ENCODE results near the gene CD48.
A peak's percentile ranks its signal among the peaks of the same experiment; 100 is the strongest.
"Not testable (repeated sequence)": the region's sequence is repeated elsewhere in the genome, so short reads cannot be mapped to it uniquely, and the experiment has no call there.

The CD48 gene

DNA sequence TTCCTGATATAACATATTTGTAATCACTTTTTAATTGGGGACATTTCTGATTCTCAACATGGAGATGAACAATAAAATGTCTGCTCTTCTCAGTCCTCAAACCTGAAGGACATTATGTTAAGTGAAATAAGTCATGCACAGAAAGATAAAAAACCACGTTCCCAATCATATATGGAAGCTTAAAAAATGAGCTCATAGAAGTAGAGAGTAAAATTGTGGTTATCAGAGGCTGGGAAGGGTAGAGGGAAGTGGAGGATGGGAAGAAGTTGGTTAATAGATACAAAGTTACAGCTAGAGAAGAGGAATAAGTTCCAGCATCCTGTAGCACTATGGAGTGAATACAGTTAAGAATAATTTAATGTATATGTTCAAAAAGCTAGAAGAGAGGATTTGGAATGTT lies 1.5 kb upstream of the CD48 start:
- no peak for DNase-seq (ENCODE audit: low spot score)

DNA sequence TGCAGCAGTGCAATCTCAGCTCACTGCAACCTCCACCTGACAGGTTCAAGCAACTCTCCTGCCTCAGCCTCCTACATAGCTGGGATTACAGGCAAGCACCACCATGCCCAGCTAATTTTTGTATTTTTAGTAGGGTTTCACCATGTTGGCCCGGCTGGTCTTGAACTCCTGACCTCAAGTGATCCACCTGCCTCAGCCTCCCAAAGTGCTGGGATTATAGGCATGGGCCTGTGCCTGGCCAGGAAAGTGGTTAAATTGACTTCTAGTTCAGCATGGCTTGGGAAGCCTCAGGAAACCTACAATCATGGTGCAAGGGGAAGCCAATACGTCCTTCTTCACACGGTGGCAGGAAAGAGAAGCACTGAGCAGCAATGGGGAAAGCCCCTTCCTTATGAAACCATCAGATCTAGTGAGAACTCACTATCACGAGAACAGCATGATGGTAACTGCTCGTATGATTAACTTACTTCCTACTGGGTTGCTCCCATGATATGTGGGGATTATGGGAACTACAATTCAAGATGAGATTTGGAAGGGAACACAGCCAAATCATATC lies 981 bp upstream of the CD48 start:
- DNase-seq (ENCODE audit: low spot score), result not testable (repeated sequence)

DNA sequence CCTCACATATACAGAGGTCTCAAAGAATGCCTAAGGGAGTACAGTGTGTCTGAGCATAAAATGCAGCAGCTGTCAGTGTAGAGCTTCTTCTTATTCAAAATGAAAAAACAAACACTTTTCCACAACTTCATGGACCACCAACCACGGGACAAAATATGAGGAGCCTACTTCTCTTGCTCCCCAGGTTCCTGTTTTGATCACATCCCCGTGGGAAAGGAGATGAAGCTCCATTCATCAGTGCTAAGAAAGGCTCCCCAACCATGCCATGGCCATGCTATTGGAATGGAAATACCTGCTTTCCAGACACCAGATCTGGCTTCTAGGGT lies 383 bp downstream of the CD48 start:
- no peak for DNase-seq (ENCODE audit: low spot score)

DNA sequence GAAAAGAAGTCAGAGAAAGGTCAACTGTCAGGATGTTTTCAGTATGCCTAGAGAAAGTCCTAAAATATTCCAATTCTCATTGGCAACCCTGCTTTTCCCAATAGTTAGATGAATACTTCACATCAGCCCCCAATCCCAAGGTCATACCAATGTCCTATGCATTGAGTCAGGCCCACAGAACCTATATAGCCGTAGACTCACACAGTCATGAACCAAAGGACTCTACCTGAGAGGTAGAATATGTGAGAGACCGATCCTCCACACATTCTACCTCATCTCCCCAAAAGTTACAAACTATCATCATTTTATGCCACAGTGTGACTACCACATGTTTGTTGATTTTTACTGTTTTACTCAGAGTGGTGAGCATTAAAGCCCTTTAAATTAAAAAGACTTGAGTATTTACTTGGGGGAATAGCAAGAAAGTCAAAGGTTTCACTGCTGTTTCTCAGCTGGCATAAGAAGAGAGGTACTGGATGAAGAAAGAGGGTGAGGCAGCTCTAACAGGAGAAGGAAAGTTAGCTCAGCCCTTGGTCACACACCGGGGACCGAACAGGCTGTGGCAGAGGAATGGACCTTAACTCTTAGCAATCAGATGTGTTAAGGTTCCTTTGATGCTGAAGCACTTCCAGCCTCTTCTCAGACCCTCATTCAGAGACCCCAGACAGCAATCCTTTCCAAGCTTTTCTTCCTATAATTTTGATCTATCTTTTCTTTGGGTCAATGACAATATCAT lies 937 bp downstream of the CD48 start:
- DNase-seq (ENCODE audit: low spot score), result no peak

DNA sequence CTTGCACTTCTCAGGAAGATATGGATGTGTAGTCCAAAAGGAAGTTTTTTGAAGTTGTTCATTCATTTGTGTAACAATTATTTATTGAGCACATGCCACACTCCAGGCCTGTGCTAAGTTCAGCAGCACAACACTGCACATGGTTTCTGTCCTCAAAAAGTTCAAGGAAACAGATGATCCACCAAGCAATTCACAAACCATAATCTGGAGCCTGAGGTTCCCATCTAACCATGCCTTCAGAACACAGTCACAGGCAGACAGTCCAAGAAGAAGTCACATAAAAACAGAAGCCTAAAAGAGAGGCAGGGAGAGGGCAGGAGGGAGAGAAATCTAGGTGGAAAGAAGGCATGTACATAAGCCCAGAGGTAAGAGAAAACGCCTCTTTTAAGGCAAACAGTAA lies 1.9 kb downstream of the CD48 start:
- DNase-seq (ENCODE audit: low spot score), result no peak

DNA sequence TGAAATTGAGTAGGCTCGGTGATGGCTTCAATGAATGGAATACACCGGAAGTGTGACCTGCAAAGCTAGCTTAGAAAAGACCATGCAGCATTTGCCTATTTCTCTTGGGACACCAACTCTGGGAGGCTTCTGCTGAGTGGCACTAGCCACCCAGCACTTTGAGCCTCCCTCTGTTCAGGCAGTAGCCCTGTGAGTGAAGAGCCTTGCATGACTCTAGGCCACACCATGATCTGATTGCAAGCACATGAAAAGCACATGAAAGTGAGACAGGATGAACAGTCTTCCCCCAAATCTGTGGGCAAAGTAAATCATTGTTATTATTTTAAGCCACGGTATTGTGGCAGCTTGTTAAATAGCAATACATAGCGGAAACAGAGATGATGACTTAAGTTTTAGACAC lies 2.8 kb downstream of the CD48 start:
- DNase-seq (ENCODE audit: low spot score), result no peak

DNA sequence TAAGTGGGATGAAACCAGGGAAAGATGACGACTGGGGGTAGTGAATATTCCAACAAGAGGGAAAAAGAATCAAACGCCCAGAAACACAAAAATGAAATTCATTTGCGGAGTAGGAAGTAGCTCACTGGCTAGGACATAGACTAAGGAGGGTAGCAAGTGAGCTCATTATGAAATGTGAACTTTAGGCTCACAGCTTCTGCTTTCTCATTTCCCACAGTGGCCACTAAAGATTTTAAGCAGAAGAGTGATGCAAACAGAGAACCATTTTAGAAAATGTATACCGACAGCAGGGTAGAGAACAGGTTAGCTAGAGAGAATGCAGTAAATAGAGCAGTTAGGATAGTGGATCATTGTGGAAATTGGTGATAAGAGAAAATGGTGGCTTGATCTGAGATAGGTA lies 3.5 kb downstream of the CD48 start:
- no peak for DNase-seq (ENCODE audit: low spot score)

DNA sequence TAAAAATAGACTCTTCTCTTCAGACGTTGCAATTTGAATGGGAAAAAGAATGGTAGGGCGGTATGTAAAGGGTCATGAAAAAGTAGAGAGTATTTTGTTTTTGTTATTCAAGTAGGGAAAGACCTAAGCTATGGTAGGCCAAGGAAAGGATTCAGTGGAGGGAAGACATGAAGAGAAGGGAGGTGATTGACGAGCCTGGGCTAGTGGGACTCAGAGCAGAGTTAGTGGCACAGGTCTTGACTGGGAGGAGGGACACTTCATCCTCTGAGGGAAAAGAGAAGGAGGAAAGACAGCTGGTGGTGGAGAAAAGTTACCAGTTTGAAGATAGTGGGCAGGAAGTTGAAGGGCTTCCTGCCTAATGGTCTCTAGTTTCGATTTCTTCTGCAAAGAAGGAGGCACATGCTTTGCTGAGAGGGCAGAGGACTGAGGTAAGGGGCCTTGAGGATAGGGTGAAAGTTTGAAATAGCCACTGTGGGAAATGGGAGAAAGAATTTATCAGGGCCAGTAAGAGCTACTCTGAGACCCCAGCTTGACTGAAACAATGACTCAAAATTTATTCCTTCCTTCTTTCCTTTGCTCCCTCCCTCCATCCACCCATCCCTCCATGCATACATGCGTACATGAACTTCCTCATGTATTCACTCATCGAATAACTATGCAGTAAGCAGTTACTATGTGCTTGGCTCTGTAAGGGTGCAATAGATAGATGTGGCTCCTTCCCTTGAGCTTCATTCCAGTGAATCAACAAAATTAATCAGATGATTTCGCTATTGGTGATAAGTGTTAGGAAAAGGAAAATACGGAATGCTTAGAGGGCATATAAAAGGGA lies 4.2 kb downstream of the CD48 start:
- DNase-seq (ENCODE audit: low spot score), result no peak

DNA sequence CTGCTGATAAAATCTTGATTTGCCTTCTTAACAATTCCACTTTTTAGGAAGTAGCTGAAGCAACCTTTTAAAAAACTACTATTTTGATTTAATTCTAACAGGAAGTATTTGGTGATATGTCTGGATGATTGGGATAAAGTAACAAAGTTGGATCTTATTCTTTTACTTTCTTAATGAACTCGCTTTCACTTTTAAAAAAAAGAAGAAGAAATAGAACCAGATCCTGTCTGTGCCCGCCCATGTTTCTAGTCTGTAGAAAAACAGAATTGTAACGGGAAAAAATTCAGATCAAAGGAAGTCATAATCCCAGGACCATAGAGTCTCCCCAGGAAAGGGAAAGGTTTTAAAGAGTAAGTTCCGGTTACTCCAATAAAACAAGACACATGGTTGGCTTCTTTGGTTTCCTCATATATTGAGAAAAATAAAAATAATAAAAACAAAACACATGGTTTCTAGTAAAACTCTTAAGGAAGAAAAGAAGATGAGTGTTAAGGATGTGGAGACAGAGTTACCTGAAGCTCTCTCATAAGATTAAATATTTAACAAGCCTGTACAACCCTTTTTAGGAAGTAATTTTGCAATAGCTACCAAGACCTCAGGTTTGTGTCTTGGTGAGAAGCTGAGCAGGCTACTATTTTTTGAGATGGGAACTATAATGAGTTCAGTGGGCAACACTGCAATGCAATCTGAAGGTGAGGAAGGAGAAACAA lies 4.9 kb downstream of the CD48 start:
- no peak for DNase-seq (ENCODE audit: low spot score)

DNA sequence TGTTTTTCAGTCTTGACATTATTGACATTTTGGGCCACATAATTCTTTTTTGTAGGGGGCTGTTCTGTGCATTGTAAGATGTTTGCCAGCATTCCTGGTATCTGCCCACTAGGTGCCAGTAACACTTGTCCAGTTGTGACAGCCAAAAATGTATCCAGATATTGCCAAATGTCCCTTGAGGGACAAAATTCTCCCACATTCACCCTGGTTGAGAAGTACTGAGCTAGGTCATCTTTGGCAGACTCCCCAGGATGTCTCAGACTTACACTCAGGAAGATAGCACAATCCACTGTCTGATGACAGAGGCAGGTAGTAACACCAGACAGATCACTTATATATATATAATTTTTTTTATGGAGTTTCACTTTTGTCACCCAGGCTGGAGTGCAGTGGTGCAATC lies 5.9 kb downstream of the CD48 start:
- DNase-seq (ENCODE audit: low spot score), result no peak

DNA sequence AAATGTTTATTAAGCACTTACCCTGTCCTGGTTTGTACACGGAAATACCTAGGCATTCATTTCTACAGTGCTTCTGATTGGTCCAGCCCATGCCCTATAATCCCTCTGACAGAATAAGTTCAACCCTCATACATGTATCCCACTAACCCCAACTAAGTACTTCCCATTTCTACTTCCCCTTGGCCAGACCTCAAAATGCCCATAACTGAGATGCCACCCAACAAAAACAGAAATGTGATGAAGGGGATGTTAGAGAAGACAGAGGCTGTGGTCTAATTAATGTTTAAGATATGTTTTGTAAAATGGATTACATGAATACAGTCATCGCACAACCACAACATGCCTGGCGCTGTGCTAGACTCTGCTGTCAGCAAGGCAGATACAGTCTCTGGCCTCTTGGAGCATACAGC lies 6.4 kb downstream of the CD48 start:
- DNase-seq (ENCODE audit: low spot score), result not testable (repeated sequence)

DNA sequence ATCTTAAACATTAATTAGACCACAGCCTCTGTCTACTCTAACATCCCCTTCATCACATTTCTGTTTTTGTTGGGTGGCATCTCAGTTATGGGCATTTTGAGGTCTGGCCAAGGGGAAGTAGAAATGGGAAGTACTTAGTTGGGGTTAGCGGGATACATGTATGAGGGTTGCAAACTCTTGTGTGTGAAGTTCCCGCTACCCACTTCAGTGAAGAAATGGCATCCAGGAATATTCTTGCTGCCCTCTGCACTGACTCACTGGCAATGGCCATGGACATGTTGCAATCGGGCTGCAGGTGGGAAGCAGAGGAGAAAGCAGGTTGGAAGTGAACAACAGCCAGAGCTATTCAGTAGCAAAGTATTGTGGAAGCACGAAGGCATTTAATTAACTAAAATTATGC lies 7.4 kb downstream of the CD48 start:
- no peak for DNase-seq (ENCODE audit: low spot score)

DNA sequence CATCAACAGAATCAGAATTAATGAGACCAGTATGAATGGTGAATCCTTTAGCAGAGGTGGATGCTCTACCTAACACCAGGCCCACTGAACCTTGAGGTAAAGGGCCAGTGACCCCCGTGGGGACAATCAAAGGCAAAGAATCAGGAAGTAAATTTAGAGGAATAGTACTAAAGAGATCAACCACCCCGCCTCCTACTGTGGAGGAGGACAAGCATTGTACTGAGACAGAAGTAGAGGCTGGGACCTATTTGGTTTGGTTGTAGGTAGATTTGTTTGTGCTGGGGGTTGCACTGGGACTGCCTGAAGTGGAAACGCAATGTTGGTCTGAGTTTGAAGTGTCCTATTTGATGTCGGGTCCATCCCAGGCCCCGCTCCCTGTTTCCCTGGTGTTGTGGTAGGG lies 9.5 kb downstream of the CD48 start:
- no peak for DNase-seq (ENCODE audit: low spot score)

DNA sequence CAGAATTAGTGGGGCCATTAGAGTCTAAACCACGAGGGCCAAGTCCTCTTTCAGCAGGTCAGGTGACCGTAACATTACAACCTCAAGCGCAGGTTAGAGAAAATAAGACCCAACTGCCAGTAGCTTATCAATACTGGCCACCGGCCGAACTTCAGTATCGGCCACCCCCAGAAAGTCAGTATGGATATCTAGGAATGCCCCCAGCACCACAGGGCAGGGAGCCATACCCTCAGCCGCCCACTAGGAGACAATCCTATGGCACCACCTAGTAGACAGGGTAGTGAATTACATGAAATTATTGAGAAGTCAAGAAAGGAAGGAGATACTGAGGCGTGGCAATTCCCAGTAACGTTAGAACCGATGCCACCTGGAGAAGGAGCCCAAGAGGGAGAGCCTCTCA lies 19.2 kb downstream of the CD48 start:
- DNase-seq (ENCODE audit: low spot score), result not testable (repeated sequence)

DNA sequence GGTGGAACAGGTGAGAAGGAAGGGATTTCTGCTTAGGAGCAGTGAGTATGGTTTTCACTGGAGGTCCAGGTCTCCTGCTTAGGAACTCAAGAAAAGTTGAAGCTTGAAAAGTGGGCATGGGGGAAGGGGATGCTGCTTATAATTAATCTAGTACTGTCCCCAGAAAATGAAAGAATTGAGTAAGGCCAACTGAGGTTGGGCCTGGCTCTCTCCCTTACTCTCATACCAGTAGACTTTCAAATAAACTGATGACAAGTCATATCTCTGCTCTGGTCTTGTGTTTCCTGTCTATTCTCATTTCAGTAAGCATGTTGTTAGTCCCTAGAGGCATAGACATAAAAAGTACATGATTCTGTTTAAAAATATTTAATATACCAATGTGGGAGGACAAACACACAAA lies 26.4 kb downstream of the CD48 start:
- no peak for DNase-seq (ENCODE audit: low spot score)

DNA sequence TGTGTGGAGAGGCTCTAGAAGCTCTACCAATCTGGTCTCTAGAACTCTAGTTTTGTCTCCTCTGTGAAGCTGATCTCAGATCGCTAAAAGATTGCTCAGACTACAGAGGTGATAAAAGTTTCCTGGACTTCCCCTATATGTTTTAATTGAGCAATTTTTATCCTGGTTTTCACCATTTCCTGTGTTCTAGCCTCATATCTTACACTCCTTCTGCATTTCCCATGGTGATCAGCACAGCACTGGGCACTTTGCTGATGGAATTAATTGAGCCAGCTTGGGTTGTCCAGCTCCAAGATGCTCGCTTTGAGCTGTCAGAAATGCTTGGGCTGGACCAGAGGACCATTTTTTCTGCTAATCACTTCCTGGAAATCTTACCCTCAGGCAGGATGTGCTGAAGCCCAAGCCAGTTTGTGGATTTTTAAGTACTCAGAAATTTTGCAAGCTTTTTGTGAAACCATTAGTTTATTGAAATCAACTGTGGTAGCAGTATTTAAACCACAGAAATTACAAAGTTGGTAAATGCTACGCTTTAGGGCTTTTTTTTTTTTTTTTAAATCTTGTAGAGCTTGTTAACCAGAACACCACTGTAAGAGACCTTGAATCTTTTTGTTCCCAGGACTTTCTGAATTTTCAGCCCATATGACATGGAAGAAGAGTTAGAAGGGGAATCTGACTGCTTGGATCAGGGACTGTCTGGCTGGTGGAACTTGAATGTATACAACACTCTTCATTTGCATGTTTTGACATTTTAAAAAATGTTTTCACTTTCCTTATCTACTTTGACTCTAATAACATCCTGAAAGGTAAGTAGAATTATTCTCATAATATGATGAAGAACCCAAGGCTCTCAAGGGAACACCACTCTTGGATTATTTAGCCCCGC lies 28.4 kb downstream of the CD48 start:
- DNase-seq (ENCODE audit: low spot score), result no peak

DNA sequence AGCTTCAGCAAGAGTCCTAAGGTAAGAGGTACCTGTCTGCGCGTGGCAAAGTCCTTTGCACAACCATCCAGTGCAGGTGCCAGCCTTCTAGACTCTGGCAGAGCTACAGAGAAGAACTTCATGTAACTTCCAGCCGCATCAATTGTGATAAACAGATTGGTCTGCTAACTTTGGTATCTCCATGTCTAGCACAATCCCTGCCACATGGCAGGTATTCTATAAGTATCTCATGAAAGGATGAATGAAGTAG lies 29.8 kb downstream of the CD48 start:
- no peak for DNase-seq (ENCODE audit: low spot score)

DNA sequence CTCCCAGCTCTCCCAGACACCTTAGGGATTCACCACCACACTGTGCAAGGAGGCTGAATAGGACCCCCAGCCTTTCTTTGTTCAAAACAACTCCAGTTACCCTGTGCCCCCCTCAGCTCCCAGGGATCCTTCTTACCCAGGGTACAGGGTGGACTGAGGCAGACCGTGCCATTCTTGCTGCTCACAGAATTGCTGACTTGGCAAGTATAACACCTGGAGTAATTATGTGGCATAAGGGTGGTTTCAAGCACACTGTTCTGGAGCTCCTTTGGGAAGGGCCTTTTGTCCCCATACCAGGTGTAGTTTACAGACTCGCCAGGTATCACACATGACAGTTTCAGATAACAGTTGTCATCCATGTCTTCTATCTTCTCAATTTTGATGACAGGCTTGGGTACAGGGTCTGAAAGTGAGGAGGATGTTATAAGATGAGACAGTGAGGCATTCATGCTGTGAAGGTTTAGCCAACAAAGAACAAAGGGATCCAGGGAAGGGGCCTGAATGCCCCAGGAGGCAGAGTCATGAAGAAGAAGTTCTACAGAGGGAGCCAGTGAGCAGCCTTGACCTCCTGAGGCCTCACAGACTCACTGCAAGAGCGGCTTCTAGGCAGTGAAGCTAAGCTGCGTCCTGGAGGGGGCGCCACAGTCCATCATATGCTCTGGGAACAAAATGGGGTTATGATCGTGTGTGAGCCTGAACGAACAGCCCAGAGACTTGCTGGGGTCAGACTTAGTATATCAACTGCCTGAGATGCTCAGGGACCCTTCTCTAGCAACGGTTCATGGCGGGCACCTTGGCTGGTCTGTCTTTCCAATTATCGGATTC lies 30.3 kb downstream of the CD48 start:
- peak; percentile 18 for DNase-seq (ENCODE audit: low spot score)

DNA sequence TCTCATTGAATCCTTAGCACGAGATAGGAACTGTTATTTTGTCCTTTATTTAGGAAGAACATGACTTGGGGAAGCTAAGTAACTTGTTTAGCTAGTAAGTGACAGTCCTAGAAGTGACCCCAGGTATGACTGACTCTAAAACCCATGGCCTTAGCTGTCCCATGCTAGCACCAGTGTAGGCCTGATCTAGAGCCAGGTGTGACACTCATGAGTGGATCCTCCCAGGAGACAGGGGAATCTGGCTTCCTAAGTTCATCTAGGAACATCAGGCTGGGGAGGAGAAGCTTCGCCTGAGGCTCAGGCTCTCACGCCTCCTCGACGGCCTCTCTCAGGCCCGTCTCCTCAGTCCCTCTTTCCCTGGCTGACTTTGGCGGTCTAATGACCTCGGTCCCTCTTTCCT lies 31.2 kb downstream of the CD48 start:
- no peak for DNase-seq (ENCODE audit: low spot score)

DNA sequence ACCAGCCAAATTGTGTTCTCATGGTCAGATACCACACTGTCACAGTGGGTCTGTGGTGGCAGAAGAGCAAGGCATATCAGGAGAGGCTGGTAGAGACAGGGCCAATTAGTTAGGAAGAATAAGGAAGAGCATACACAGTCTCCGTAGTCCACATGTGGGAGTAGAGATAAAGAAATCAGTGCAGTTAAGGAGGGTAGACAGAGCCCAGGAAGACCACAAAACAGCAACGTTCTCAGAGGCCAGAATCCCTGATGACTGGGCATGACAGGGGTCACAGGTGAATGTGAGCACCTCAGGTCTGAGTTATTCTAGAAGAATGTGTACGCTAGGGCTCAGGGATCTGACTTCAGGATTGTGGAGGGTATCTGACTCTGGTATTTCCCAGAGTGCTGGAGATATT lies 31.7 kb downstream of the CD48 start:
- no peak for DNase-seq (ENCODE audit: low spot score)

DNA sequence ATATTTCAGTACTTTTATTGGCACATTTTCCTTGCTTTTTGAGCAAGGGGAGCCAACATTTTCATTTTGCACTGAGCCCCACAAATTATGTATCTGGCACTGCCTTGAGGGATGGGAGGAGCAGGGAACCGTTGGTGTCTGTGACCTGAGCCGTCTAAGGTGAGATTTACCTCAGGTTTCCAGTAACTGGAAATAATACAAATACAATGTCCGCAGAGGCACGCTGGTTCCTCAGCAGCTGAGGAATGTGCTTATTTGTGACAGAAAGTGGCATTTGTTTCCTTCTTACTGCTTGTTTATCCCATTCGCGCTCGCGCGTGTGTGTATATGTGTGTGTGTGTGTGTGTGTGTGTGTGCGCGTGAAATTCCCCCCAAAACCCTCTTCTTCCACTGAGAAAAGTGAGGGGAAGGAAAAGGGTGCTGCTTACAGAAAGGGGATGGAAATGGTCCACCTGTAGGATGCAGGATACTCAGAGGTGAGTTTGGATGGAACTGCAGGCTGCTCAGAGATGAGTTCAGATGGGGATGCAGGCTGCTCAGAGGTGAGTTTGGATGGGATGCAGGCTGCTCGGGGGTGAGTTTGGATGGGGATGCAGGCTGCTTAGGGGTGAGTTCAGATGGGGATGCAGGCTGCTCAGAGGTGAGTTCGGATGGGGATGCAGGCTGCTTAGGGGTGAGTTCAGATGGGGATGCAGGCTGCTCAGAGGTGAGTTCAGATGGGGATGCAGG lies 34.6 kb downstream of the CD48 start:
- DNase-seq (ENCODE audit: low spot score), result no peak
